Body of pancreas (tissue), 4 donors: Measurements from ENCODE around the gene NOL9.

Experiments
- CTCF ChIP-seq, 7 experiments: fragments of 450-650 bp in 4 of 7; fragments of 200-600 bp in 3 of 7; sonication (generic) in 3 of 7; IDR thresholded peaks; one replicate each; pipeline ENCODE4 v1.5.1; 2016 to 2019; ENCODE audit warnings: antibody characterized with exemption in 7 of 7
- POLR2A ChIP-seq, 3 donors: fragments of 450-650 bp; IDR thresholded peaks; one replicate each; pipeline ENCODE4 v1.6.1; 2016; ENCODE audit warnings: antibody characterized with exemption in 3 of 3, mild to moderate bottlenecking in 2 of 3

- TF ChIP-seq CTCF (IDR thresholded peaks at IDR 0.05) (no peak), POLR2A (IDR thresholded peaks at IDR 0.05) (no peak)
Observed at GRCh38 chr1:6477039-6477820, 77.1 kb downstream of the NOL9 start.
